ENCODE measurements around the gene FCN2. TPM values are rescaled to one million over a fixed set of nuclear protein-coding genes. Genes with fewer than 3 reads are reported as not detected.

FCN2 gene
- total RNA-seq, 2 donors from 2014 or later: not detected

GRCh38 chr9:134841180-134841904, 39.3 kb upstream of the FCN2 start:
- Mint-ChIP-seq H3K4me1 (no peaks in the 10 kb centered on the region), H3K27ac (no peak overlapping the region), H3K9me3 (no peaks in the 10 kb centered on the region), H3K4me3 (no peak overlapping the region), H3K36me3 (ENCODE audit: low read depth) (no peaks in the 10 kb centered on the region), H3K27me3 (no peaks in the 10 kb centered on the region)
- ATAC-seq (replicated peaks): no peak

- Mint-ChIP-seq H3K4me3 (no peak overlapping the region), H3K4me1 (no peaks in the 10 kb centered on the region), H3K27me3 (no peaks in the 10 kb centered on the region), H3K9me3 (no peaks in the 10 kb centered on the region), H3K27ac (no peak overlapping the region), H3K36me3 (ENCODE audit: low read depth) (no peaks in the 10 kb centered on the region)
- ATAC-seq (replicated peaks): no peak
Observed at GRCh38 chr9:134842321-134842720, 38.3 kb upstream of the FCN2 start.

DNA sequence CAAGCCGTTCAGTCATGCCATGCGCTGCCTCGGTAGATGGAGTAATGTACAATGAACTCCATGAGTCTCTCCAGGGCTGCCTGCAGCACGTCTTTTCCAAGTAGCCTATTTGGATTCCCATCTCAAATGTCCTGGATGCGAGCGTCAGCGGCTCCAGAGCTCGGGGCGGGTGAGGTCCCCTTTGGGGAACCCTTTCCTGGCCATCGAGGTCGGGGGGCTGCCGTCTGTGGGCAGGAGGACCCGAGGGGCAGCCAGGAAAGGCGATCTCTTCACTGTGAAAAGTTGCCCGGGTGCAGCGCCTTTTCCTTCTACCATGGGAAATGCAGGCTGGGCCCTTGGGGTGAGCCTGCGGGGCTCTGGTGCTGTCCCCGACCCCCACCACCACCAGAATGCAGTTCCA, 36.9 kb upstream of the FCN2 start:
- no peak for ATAC-seq (replicated peaks)
- H3K27me3 Mint-ChIP-seq: no peaks in the 10 kb centered on the region
- H3K4me3 Mint-ChIP-seq: no peak overlapping the region
- no peaks in the 10 kb centered on the region for H3K9me3 Mint-ChIP-seq
- H3K36me3 Mint-ChIP-seq (ENCODE audit: low read depth): no peaks in the 10 kb centered on the region
- H3K4me1 Mint-ChIP-seq: no peaks in the 10 kb centered on the region
- no peak overlapping the region for H3K27ac Mint-ChIP-seq

- H3K9me3 Mint-ChIP-seq: no peaks in the 10 kb centered on the region
- H3K27ac Mint-ChIP-seq: no peak overlapping the region
- no peaks in the 10 kb centered on the region for H3K27me3 Mint-ChIP-seq
- no peaks in the 10 kb centered on the region for H3K4me1 Mint-ChIP-seq
- no peaks in the 10 kb centered on the region for H3K36me3 Mint-ChIP-seq (ENCODE audit: low read depth)
- ATAC-seq (replicated peaks): no peak
- H3K4me3 Mint-ChIP-seq: no peak overlapping the region
Observed at GRCh38 chr9:134844821-134845220, 35.8 kb upstream of the FCN2 start.

DNA sequence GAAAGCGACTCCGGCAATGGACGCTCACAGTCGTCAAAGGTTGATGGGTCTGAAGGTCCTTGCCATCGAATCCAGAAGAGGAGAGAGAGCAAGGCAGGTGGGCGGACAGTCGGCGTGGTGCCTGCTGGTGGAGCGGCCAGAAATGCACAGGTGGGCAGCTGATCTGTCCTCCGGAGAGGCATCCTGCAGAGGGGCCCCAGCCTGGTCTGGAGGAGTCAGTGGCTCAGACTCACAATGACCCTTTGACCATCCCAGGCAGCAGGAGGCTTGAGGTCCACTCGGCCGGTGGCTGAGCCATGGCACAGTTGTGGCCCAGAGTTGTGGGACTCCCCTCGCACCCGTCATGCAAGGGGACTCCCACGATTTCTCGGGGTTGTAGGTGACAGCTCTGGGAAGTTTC, 34.4 kb upstream of the FCN2 start:
- Mint-ChIP-seq H3K27me3 (no peaks in the 10 kb centered on the region), H3K9me3 (no peaks in the 10 kb centered on the region), H3K4me3 (no peak overlapping the region), H3K4me1 (no peaks in the 10 kb centered on the region), H3K36me3 (ENCODE audit: low read depth) (no peaks in the 10 kb centered on the region), H3K27ac (no peak overlapping the region)
- no peak for ATAC-seq (replicated peaks)

DNA sequence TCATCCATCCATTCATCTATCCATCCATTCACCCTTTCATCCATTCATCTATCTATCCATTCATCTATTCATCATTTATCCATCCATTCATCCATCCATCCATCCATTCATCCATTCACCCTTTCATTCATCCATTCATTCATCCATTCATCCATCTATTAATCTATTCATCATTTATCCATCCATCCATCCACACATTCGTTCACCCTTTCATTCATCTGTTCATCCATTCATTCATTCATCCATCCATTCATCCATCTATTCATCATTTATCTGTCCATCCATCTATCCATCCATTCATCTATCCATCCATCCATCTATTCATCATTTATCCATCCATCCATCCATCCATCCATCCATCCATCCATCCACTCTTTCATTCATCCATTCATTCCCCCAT, 33.9 kb upstream of the FCN2 start:
- Mint-ChIP-seq H3K27me3 (no peaks in the 10 kb centered on the region), H3K9me3 (no peaks in the 10 kb centered on the region), H3K4me3 (no peak overlapping the region), H3K36me3 (ENCODE audit: low read depth) (no peaks in the 10 kb centered on the region), H3K27ac (no peak overlapping the region), H3K4me1 (no peaks in the 10 kb centered on the region)
- no peak for ATAC-seq (replicated peaks)

GRCh38 chr9:134847138-134847537, 33.5 kb upstream of the FCN2 start:
- Mint-ChIP-seq H3K4me3 (no peak overlapping the region), H3K4me1 (no peaks in the 10 kb centered on the region), H3K27me3 (no peaks in the 10 kb centered on the region), H3K9me3 (no peaks in the 10 kb centered on the region), H3K27ac (no peak overlapping the region), H3K36me3 (ENCODE audit: low read depth) (no peaks in the 10 kb centered on the region)
- ATAC-seq (replicated peaks): no peak

- no peak overlapping the region for H3K27ac Mint-ChIP-seq
- no peaks in the 10 kb centered on the region for H3K4me1 Mint-ChIP-seq
- H3K27me3 Mint-ChIP-seq: no peaks in the 10 kb centered on the region
- ATAC-seq (replicated peaks): no peak
- H3K36me3 Mint-ChIP-seq (ENCODE audit: low read depth): no peaks in the 10 kb centered on the region
- H3K4me3 Mint-ChIP-seq: no peak overlapping the region
- H3K9me3 Mint-ChIP-seq: no peaks in the 10 kb centered on the region
Observed at GRCh38 chr9:134847752-134848432, 32.7 kb upstream of the FCN2 start.

DNA sequence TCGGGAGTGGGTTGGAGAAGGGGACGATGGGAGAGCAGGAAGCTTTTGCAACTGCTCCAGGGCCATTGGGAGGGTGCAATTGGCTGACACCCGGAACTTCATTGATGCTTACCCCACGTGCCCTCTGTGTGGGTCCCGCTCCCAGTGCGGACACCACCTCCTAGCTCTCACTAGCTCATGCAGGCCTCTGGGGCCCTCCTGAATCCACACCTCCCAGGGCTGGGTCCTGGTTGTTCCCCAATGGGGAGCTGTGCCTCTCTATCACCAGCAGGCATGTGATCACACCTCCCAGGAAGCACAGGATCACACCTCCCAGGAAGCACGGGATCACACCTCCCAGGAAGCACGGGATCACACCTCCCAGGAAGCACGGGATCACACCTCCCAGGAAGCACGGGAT, 32.1 kb upstream of the FCN2 start:
- Mint-ChIP-seq H3K36me3 (ENCODE audit: low read depth) (no peaks in the 10 kb centered on the region), H3K4me1 (no peaks in the 10 kb centered on the region), H3K27me3 (no peaks in the 10 kb centered on the region), H3K4me3 (no peak overlapping the region), H3K9me3 (no peaks in the 10 kb centered on the region), H3K27ac (no peak overlapping the region)
- ATAC-seq (replicated peaks): no peak

- peaks cover 4% of the 10 kb centered on the region for H3K27me3 Mint-ChIP-seq
- H3K4me3 Mint-ChIP-seq: no peak overlapping the region
- ATAC-seq (replicated peaks): no peak
- H3K9me3 Mint-ChIP-seq: no peaks in the 10 kb centered on the region
- H3K4me1 Mint-ChIP-seq: no peaks in the 10 kb centered on the region
- no peaks in the 10 kb centered on the region for H3K36me3 Mint-ChIP-seq (ENCODE audit: low read depth)
- H3K27ac Mint-ChIP-seq: no peak overlapping the region
Observed at GRCh38 chr9:134850611-134851010, 30.0 kb upstream of the FCN2 start.

GRCh38 chr9:134851020-134851419, 29.6 kb upstream of the FCN2 start:
- no peaks in the 10 kb centered on the region for H3K4me1 Mint-ChIP-seq
- H3K27ac Mint-ChIP-seq: no peak overlapping the region
- no peak for ATAC-seq (replicated peaks)
- H3K9me3 Mint-ChIP-seq: no peaks in the 10 kb centered on the region
- H3K36me3 Mint-ChIP-seq (ENCODE audit: low read depth): no peaks in the 10 kb centered on the region
- H3K27me3 Mint-ChIP-seq: peaks cover 6% of the 10 kb centered on the region
- H3K4me3 Mint-ChIP-seq: no peak overlapping the region

DNA sequence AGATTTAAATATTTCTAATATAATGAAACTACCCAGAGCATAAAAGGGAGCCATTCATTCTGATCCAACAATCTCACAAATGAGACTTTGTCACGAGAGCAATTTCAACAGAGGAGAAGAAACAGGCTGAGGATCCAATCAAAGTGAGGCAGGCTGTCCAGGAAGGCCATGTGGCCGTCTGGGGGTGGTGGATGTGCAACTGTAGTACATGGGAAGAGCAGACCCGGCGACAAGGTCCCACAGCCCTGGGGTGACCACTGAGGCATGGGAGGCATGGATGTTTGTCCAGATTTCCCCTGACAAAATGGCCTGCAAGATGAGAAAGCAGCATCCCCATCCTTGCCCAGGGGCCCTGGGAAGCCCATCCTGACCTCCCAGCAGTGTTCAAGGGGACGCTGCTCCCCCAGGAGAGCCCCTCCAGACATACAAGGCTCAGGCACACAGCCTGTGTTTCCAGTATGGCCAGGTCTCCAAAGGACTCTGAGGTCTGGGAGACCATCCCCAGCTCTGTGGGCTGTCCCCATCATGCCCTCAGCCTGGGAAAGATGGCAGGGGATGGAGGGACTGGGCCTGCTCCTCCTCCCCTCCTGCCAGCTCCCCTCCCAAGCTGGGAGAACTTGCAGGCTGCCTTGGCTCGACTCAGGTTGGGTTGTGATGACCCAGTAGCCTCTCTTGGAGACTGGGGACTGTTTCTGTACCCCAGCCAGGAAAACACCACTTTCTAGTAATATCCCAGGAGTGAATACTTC, 27.5 kb upstream of the FCN2 start:
- Mint-ChIP-seq H3K27ac (no peak overlapping the region), H3K4me3 (no peak overlapping the region), H3K36me3 (ENCODE audit: low read depth) (no peaks in the 10 kb centered on the region), H3K4me1 (peaks cover 8% of the 10 kb centered on the region), H3K9me3 (peaks cover 5% of the 10 kb centered on the region), H3K27me3 (peaks cover 14% of the 10 kb centered on the region)
- no peak for ATAC-seq (replicated peaks)

GRCh38 chr9:134853893-134854292, 26.7 kb upstream of the FCN2 start:
- no peak overlapping the region for H3K27ac Mint-ChIP-seq
- no peaks in the 10 kb centered on the region for H3K36me3 Mint-ChIP-seq (ENCODE audit: low read depth)
- H3K9me3 Mint-ChIP-seq: peaks cover 5% of the 10 kb centered on the region
- H3K4me1 Mint-ChIP-seq: peaks cover 11% of the 10 kb centered on the region
- ATAC-seq (replicated peaks): no peak
- H3K27me3 Mint-ChIP-seq: peaks cover 16% of the 10 kb centered on the region
- no peak overlapping the region for H3K4me3 Mint-ChIP-seq

- peaks cover 5% of the 10 kb centered on the region for H3K9me3 Mint-ChIP-seq
- H3K4me3 Mint-ChIP-seq: no peak overlapping the region
- peaks cover 11% of the 10 kb centered on the region for H3K4me1 Mint-ChIP-seq
- ATAC-seq (replicated peaks): no peak
- peaks cover 16% of the 10 kb centered on the region for H3K27me3 Mint-ChIP-seq
- H3K27ac Mint-ChIP-seq: no peak overlapping the region
- no peaks in the 10 kb centered on the region for H3K36me3 Mint-ChIP-seq (ENCODE audit: low read depth)
Observed at GRCh38 chr9:134854541-134854981, 26.0 kb upstream of the FCN2 start.
